SU-DHL-6 (cell line): Measurements from ENCODE around the gene MXD1.

Source experiments
- EZH2phosphoT487 ChIP-seq: fragments of 200-600 bp; sonication (generic), shearing (Covaris generic); conservative IDR thresholded peaks from 2 replicates; pipeline ENCODE4 v1.6.1; 2018; ENCODE audit warnings: mild to moderate bottlenecking, antibody characterized with exemption, low read length, moderate library complexity, mixed read lengths
- TF ChIP-seq, protein P1 (sequence below): fragments of 200-600 bp; sonication (generic); IDR thresholded peaks from one replicate; pipeline ENCODE4 v1.5.1; 2017; ENCODE audit warnings: antibody characterized with exemption, mild to moderate bottlenecking, low read length, moderate library complexity; ENCODE audit not compliant: insufficient read depth, poor library complexity, severe bottlenecking

- TF ChIP-seq, protein P1, sequence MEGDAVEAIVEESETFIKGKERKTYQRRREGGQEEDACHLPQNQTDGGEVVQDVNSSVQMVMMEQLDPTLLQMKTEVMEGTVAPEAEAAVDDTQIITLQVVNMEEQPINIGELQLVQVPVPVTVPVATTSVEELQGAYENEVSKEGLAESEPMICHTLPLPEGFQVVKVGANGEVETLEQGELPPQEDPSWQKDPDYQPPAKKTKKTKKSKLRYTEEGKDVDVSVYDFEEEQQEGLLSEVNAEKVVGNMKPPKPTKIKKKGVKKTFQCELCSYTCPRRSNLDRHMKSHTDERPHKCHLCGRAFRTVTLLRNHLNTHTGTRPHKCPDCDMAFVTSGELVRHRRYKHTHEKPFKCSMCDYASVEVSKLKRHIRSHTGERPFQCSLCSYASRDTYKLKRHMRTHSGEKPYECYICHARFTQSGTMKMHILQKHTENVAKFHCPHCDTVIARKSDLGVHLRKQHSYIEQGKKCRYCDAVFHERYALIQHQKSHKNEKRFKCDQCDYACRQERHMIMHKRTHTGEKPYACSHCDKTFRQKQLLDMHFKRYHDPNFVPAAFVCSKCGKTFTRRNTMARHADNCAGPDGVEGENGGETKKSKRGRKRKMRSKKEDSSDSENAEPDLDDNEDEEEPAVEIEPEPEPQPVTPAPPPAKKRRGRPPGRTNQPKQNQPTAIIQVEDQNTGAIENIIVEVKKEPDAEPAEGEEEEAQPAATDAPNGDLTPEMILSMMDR: no peak
- no peak for TF ChIP-seq EZH2phosphoT487
These were observed 28.3 kb downstream of the MXD1 start for GRCh38 chr2:69943000-69943842.
